Mammary epithelial cell (primary cell): Measurements from ENCODE around the gene EPHB2.

Experiments
- EZH2 ChIP-seq: IDR thresholded peaks from 2 replicates; pipeline ENCODE4 v1.6.1; 2012; ENCODE audit warnings: low read length, inconsistent platforms, borderline replicate concordance
- TF ChIP-seq, protein P1 (sequence below), 2 donors: IDR thresholded peaks in 1 of 2; conservative IDR thresholded peaks in 1 of 2; 2 replicates each; pipeline ENCODE4 v1.5.1; 2011 to 2012; ENCODE audit warnings: inconsistent platforms in 2 of 2, low read length in 2 of 2, mild to moderate bottlenecking in 2 of 2, control low read depth in 1 of 2, low read depth in 1 of 2; ENCODE audit not compliant: insufficient read depth in 1 of 2; ENCODE audit errors: extremely low read depth in 1 of 2

DNA sequence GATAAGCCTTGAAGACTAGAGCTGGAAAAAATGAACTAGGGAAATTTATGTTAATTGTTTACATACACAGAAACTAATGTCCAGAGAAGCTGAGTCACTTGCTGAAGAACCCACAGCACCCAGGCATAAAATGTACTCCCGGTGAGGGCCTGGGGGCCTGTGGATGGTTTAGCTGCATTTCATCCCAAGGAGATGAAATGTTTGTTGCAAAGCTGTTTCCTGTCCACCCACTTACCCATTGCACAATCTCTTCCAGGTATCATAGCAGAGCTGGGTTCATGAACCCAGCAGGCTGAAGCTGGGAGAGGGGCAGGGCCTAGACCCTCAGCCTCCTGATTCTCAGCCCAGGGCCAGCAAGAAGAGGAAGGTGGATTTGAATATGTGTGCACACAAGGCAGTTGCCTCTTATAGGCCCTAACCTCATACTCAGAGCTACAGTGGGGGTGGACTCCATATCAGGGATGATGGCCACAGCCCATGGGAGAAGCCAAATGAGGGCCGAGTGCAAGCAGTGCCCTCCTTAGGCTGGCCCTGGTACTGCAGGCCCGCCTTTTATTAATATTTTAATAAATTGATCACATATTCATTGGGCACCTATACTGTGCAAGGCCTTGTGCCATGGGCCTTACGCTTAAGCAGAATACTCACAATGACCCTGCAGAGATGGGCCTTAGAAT is 151.3 kb downstream of the EPHB2 start:
- TF ChIP-seq, protein P1, sequence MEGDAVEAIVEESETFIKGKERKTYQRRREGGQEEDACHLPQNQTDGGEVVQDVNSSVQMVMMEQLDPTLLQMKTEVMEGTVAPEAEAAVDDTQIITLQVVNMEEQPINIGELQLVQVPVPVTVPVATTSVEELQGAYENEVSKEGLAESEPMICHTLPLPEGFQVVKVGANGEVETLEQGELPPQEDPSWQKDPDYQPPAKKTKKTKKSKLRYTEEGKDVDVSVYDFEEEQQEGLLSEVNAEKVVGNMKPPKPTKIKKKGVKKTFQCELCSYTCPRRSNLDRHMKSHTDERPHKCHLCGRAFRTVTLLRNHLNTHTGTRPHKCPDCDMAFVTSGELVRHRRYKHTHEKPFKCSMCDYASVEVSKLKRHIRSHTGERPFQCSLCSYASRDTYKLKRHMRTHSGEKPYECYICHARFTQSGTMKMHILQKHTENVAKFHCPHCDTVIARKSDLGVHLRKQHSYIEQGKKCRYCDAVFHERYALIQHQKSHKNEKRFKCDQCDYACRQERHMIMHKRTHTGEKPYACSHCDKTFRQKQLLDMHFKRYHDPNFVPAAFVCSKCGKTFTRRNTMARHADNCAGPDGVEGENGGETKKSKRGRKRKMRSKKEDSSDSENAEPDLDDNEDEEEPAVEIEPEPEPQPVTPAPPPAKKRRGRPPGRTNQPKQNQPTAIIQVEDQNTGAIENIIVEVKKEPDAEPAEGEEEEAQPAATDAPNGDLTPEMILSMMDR (conservative IDR thresholded peaks at IDR 0.05 in 1 of 2, IDR thresholded peaks at IDR 0.05 in 1 of 2; ENCODE audit: extremely low read depth in 1 of 2, insufficient read depth in 1 of 2, low read depth in 1 of 2, low read length in 2 of 2), result peak; percentile 89 to 91
- TF ChIP-seq EZH2, result no peak
